ENCODE data around the gene NOPCHAP1.
"Not testable (repeated sequence)": the region's sequence is repeated elsewhere in the genome, so short reads cannot be mapped to it uniquely, and the experiment has no call there.

The NOPCHAP1 gene, protein sequence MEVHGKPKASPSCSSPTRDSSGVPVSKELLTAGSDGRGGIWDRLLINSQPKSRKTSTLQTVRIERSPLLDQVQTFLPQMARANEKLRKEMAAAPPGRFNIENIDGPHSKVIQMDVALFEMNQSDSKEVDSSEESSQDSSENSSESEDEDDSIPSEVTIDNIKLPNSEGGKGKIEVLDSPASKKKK

DNA sequence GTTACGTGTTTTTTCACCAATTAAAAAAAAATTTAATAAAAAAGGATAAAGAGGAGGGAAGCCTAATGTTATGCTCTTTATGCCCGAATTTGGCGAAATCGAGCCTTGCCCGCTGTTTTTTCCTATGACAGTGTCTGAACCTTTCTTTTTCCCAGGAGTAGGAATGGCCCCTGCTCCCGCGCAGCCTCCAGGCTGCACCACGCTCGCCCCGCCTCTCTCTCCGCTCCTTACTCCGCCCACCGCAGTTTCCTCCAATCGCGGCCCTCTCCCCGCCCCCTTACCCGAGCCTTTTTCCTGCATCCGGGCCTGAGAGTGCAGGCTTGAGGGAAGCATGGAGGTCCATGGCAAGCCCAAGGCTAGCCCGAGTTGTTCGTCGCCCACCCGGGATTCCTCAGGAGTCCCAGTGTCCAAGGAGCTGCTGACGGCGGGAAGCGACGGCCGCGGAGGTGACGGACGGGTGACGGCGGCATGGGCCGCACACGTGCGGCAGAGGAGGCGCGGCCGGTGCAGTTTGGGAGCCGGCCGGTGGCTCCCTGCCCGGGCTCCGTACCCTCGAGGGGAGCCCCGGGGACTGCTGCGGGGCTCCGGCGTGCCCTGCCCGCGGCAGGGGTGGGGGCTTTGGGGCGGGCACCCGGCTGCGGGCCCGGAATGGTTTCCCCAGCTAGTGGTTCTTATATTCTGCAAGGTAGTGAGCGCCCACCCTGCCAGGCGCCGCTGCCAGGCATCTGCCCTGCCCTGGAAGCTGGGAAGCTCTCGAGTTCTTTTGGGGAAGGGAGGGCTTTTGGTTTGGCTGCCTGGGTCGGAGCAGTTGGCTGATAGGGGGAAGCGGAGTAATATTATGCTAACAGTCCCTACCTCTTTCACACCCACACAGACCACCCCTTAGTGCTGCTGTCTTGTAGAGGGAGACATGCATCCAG is at the start of gene NOPCHAP1:
Gene NOPCHAP1, plus strand, starts transcription at position 295 of the 920 bp plus-strand sequence. Its CDS starts 37 bp downstream, at position 332.
- in situ Hi-C loops (cut with MboI; ENCODE audit: low sequenced_read_pairs): no loop called here

- in situ Hi-C loops (cut with MboI; ENCODE audit: low sequenced_read_pairs): no loop called here
Measured at GRCh38 chr12:104938371-104938770, 47.7 kb upstream of the NOPCHAP1 start.

GRCh38 chr12:104939089-104939488 is 47.0 kb upstream of the NOPCHAP1 start:
- in situ Hi-C loops (cut with MboI; ENCODE audit: low sequenced_read_pairs): no loop called here

GRCh38 chr12:104941454-104941853 is 44.7 kb upstream of the NOPCHAP1 start:
- in situ Hi-C loops (cut with MboI; ENCODE audit: low sequenced_read_pairs): no loop called here

- in situ Hi-C loops (cut with MboI; ENCODE audit: low sequenced_read_pairs): no loop called here
Measured at GRCh38 chr12:104942075-104942474, 44.0 kb upstream of the NOPCHAP1 start.

GRCh38 chr12:104943401-104943800 is 42.7 kb upstream of the NOPCHAP1 start:
- in situ Hi-C loops (cut with MboI; ENCODE audit: low sequenced_read_pairs): not testable (repeated sequence)

GRCh38 chr12:104944252-104944651 is 41.9 kb upstream of the NOPCHAP1 start:
- in situ Hi-C loops (cut with MboI; ENCODE audit: low sequenced_read_pairs): no loop called here

GRCh38 chr12:104948716-104949115 is 37.4 kb upstream of the NOPCHAP1 start:
- in situ Hi-C loops (cut with MboI; ENCODE audit: low sequenced_read_pairs): not testable (repeated sequence)

- in situ Hi-C loops (cut with MboI; ENCODE audit: low sequenced_read_pairs): no loop called here
Measured at GRCh38 chr12:104951759-104952509, 34.2 kb upstream of the NOPCHAP1 start.

GRCh38 chr12:104952816-104953215 is 33.3 kb upstream of the NOPCHAP1 start:
- in situ Hi-C loops (cut with MboI; ENCODE audit: low sequenced_read_pairs): no loop called here

DNA sequence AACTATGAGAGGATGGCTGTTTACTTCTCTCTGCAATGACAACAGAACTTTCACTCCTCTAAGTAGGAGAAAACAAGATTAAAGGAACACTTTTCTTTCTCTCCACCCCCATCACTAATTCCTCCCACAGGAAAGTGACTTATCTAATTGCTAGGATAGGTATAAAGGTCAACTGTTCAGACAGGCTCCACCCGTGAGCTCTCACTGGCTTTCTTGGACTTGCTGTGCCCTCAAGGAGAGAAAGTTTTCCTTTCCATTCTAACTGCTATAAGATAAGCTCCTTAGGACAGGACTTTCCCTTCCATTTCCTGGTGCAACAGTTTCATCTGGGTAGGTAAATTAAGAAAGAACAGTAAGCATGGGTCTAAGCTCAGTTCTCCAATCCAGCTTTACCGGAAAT is 32.8 kb upstream of the NOPCHAP1 start:
- in situ Hi-C loops (cut with MboI; ENCODE audit: low sequenced_read_pairs): no loop called here

DNA sequence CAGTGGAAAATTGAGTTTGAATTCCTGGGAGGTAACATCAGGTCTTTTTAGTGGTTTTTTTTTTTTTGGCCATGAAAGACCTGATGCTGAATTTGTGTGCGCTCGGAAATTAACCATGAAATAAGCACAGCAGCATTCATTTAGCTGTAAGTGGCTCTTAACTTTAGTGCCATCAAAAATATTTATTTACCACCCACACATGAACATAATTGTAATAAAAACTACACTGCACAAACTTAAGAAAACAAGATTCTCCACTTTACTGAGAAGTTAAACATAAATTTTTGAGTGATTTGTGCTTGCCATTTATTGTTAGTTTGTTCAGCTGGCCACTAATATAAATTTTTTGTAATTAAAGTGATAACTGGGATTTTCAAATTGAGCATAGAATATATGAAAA is 30.4 kb upstream of the NOPCHAP1 start:
- in situ Hi-C loops (cut with MboI; ENCODE audit: low sequenced_read_pairs): no loop called here

- in situ Hi-C loops (cut with MboI; ENCODE audit: low sequenced_read_pairs): no loop called here
Measured at GRCh38 chr12:104956870-104957718, 29.0 kb upstream of the NOPCHAP1 start.

DNA sequence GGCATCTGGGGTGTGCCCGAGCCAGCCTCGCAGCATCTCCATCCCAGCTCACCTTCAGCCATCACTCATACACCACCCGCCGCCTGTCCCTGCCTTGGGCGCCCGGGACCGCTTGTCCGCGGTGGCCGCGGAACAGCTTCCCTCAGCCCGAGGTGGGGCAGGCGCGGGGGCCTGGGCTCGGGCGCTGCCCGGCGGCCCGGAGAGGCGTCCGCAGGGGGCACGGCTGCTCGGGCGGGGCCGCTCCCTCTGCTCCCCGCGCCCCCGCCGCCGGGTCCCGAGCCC is 28.5 kb upstream of the NOPCHAP1 start:
- in situ Hi-C loops (cut with MboI; ENCODE audit: low sequenced_read_pairs): no loop called here

GRCh38 chr12:104958001-104958804 is 27.9 kb upstream of the NOPCHAP1 start, which contains the start of gene SLC41A2:
Gene SLC41A2, minus strand, starts transcription at chr12:104958290. Its CDS starts 29,763 bp downstream, at chr12:104928527.
- in situ Hi-C loops (cut with MboI; ENCODE audit: low sequenced_read_pairs): no loop called here

DNA sequence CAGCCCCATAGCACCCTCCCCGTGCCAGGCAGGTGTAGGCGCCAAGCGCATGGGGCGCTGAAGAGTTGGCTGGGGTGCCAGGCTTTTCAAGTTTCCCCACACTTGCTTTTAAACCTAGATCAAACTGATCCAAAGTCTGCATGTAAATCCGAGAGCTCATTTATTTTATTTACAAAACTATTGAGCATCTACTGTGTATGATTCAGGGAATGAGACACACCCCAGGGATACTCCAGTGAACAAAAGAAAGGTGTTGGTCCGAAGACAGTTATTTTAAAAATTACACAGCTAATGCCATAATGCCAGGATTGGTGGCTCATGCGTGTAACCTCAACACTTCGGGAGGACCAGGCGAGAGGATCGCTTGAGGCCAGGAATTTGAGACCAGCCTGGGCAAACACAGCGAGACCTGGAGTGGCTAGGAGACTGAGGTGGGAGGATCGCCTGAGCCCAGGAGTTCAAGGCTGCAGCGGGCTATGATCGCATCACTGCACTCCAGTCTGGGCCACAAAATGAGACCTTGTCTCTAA is 27.2 kb upstream of the NOPCHAP1 start:
- in situ Hi-C loops (cut with MboI; ENCODE audit: low sequenced_read_pairs): no loop called here

DNA sequence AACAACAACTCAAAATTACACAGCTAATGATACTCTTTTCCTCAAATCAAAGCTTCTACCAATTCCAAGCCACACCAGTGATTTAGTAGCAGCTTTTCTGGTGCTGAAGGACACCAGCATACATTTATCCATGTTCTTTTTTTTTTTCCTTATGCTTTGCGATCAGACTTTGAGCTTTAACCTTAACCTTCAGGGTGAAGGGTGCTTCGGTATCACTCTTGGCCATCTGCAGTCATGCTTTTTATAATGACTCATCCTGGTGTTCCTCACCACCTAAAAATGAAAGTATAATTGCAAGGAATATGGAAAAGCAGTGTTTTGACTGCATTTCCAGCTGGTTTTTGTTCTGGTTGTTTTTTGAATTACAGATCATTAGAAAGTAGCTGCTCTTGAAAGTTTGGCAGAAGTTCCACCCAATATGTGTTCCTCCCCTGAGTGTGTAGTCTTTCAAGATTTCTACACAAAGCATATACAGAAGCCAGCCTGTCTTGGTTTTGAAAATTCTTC is 26.7 kb upstream of the NOPCHAP1 start:
- in situ Hi-C loops (cut with MboI; ENCODE audit: low sequenced_read_pairs): no loop called here

GRCh38 chr12:104960464-104960863 is 25.7 kb upstream of the NOPCHAP1 start:
- in situ Hi-C loops (cut with MboI; ENCODE audit: low sequenced_read_pairs): no loop called here

GRCh38 chr12:104963757-104964156 is 22.4 kb upstream of the NOPCHAP1 start:
- in situ Hi-C loops (cut with MboI; ENCODE audit: low sequenced_read_pairs): no loop called here
